Upper lobe of left lung (tissue), 6 donors: ENCODE measurements around the gene KRT76. TPM values are rescaled to one million over a fixed set of nuclear protein-coding genes. Genes with fewer than 3 reads are reported as not detected.

Source experiments
- ATAC-seq, 2 donors: fragments of 200-7000 bp; cut with Tn5 transposase; one replicate each; pipeline ENCODE4 v1.9.1; 2022; ENCODE audit warnings: mild to moderate bottlenecking in 2 of 2, moderate library complexity in 2 of 2; ENCODE audit not compliant: low FRiP score in 2 of 2
- DNase-seq, 2 donors: peaks; one replicate each; pipeline ENCODE4 v3.0.0-alpha.2; 2019 to 2020
- H3K27ac ChIP-seq, 4 donors: fragments of 200-600 bp; sonication (generic); one replicate each; pipeline ENCODE4 v1.5.1; 2016 to 2019
- H3K27me3 ChIP-seq, 4 donors: fragments of 200-600 bp; sonication (generic); one replicate each; pipeline ENCODE4 v1.5.1; 2017 to 2019
- H3K36me3 ChIP-seq, 4 donors: fragments of 200-600 bp; sonication (generic); one replicate each; pipeline ENCODE4 v1.5.1; 2016 to 2019
- H3K4me1 ChIP-seq, 4 donors: fragments of 200-600 bp; sonication (generic); one replicate each; pipeline ENCODE4 v1.5.1; 2018 to 2019
- H3K4me3 ChIP-seq, 4 donors: fragments of 200-600 bp; sonication (generic); one replicate each; pipeline ENCODE4 v1.5.1; 2017 to 2019; ENCODE audit warnings: mild to moderate bottlenecking in 2 of 4, moderate library complexity in 1 of 4
- H3K9me3 ChIP-seq, 4 donors: fragments of 200-600 bp; sonication (generic); one replicate each; pipeline ENCODE4 v1.5.1; 2018 to 2019
- EP300 ChIP-seq, 4 donors: sonication (generic); formaldehyde crosslinking; IDR thresholded peaks; one replicate each; pipeline ENCODE4 v1.5.1; 2017; ENCODE audit warnings: antibody characterized with exemption in 4 of 4, control low read depth in 2 of 4
- POLR2A ChIP-seq, 4 donors: fragments of 450-650 bp; IDR thresholded peaks; one replicate each; pipeline ENCODE4 v1.5.1; 2016 to 2017; ENCODE audit warnings: antibody characterized with exemption in 4 of 4, mild to moderate bottlenecking in 2 of 4
- POLR2AphosphoS5 ChIP-seq, 2 donors: sonication (generic); formaldehyde crosslinking; IDR thresholded peaks; one replicate each; pipeline ENCODE4 v1.5.1; 2017; ENCODE audit warnings: antibody characterized with exemption in 2 of 2
- WGBS, 2 donors: methylation state at CpG; one replicate each; pipeline ENCODE4 v1.1.5; 2017 to 2018; 5-methylcytosine and 5-hydroxymethylcytosine counted together
- total RNA-seq, 6 donors: library from RNA; depleted of rRNA in 4 of 6; stranded (reverse); fragments of >200 nt in 4 of 6; gene quantifications; one replicate each; pipeline versions ENCODE4 v1.1.0 to v1.2.1, GENCODE V29; 2016 to 2021
- TF ChIP-seq, protein P1 (sequence below), 6 experiments: fragments of 450-650 bp in 4 of 6; fragments of 200-600 bp in 2 of 6; sonication (generic) in 2 of 6; IDR thresholded peaks; one replicate each; pipeline ENCODE4 v1.5.1; 2016 to 2019; ENCODE audit warnings: antibody characterized with exemption in 6 of 6
- donor health status: DM: no; HTN: no; CAD: no; lungs with moderate emphysema.
- donor health status: DM: no; HTN: yes; CAD: no; lungs with severe emphysema.

Gene KRT76
- total RNA-seq, 6 donors from 2014 or later = not detected

DNA sequence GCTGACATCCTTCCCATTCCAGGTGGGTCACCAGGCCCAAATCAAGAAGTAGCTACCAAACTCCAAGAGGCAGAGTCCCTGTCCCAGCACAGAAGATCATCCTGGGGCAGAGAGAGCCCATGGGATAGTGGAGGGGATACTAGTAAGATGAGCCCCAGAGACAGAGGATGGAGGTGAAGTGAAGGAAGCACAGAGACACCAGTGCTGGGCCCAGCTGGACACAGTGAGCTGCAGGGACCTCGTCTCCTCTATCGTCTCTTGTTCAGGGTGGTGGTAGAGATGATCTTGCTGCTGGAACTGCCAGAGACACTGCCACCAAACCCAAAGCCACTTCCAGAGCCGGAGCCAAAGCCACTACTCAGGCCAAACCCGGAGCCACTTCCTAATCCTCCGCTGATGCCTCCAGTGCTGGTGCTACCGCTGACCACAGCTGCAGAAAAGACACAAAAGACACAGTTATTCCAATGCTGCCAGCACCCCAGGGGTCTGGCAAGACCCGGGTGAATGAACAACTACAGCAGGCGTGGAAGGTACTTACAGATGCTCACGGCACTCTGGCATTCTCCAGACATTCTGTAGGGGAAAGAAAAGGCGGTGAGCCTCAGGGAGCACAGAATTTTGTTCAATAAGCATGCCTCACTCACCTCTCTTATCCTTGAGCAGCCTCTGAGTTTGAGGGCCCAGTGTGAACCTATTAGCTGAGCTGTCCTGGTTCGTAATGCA lies 29.8 kb upstream of the KRT76 start:
- Histone ChIP-seq H3K27ac (no peak overlapping the region), H3K27me3 (peaks cover 0 to 5% (median 0%) of the 10 kb centered on the region in 4 donors), H3K4me1 (no peaks in the 10 kb centered on the region), H3K4me3 (no peak overlapping the region), H3K9me3 (no peaks in the 10 kb centered on the region), H3K36me3 (no peaks in the 10 kb centered on the region)
- DNase-seq (no peak), ATAC-seq (no peak)
- 87 to 92% methylated on average over 9 to 11 of the region's 11 CpGs for WGBS, 2 donors
- TF ChIP-seq POLR2AphosphoS5 (IDR thresholded peaks at IDR 0.05) (no peak), EP300 (IDR thresholded peaks at IDR 0.05) (no peak), POLR2A (IDR thresholded peaks at IDR 0.05) (no peak)
- TF ChIP-seq, protein P1, sequence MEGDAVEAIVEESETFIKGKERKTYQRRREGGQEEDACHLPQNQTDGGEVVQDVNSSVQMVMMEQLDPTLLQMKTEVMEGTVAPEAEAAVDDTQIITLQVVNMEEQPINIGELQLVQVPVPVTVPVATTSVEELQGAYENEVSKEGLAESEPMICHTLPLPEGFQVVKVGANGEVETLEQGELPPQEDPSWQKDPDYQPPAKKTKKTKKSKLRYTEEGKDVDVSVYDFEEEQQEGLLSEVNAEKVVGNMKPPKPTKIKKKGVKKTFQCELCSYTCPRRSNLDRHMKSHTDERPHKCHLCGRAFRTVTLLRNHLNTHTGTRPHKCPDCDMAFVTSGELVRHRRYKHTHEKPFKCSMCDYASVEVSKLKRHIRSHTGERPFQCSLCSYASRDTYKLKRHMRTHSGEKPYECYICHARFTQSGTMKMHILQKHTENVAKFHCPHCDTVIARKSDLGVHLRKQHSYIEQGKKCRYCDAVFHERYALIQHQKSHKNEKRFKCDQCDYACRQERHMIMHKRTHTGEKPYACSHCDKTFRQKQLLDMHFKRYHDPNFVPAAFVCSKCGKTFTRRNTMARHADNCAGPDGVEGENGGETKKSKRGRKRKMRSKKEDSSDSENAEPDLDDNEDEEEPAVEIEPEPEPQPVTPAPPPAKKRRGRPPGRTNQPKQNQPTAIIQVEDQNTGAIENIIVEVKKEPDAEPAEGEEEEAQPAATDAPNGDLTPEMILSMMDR (IDR thresholded peaks at IDR 0.05) = no peak

DNA sequence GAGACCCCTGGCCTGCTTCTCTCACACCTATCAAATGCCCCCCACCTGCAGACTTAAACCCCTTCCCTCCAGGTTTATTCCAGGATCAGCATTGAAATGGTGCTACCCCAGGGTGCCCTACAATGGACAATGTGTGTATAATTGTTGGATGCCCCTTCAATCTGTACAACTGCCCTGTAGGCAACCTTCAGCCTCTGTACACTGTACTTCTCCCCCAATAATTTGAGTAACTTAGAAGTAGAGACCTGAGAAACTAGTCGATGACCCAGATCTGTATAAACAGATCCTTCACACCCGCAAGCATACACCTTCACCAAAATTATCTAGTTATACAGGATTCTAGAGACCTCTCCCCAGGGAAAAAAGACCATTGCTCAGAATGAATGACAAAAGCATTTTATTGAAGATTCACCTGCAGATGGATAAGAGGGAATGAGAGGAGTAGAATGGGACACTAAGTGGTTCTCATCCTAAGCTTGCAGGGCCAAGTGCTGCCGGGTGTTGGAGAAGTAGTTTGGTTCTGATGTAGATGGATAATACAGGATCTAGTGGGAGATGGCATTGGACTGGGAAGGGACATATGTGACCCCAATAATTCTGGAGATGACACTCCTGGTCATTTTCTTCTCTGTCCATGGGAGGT lies 29.1 kb upstream of the KRT76 start:
- no peak for TF ChIP-seq POLR2A (IDR thresholded peaks at IDR 0.05)
- no peak for TF ChIP-seq POLR2AphosphoS5 (IDR thresholded peaks at IDR 0.05)
- TF ChIP-seq, protein P1 (IDR thresholded peaks at IDR 0.05) = no peak
- no peak for TF ChIP-seq EP300 (IDR thresholded peaks at IDR 0.05)
- peaks cover 0 to 4% (median 0%) of the 10 kb centered on the region in 4 donors for H3K4me1 ChIP-seq
- no peak for DNase-seq
- peaks cover 0 to 5% (median 0%) of the 10 kb centered on the region in 4 donors for H3K27me3 ChIP-seq
- no peak overlapping the region for H3K4me3 ChIP-seq
- no peaks in the 10 kb centered on the region for H3K36me3 ChIP-seq
- no peaks in the 10 kb centered on the region for H3K9me3 ChIP-seq
- WGBS, 2 donors = 95 to 97% methylated on average over 3 of the region's 3 CpGs
- H3K27ac ChIP-seq = no peak overlapping the region
- no peak for ATAC-seq

DNA sequence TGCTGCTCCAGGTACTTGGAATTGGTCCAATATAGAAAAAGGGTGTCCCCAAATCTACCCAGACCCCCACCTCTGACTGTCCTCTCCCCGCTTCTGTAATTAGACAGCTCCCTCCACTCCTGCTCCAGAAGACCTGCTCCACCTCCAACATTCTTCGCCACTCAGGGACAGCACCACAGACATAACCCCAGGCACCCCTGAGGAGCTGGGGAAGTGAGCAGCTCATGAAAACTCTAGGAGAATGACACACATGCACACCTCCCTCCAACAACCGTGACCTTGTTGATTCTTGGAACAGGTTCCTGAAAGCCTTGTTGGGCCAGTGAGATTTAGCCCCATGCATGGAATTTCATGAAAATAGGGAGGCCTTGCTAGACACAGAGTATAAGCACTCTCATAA lies 28.6 kb upstream of the KRT76 start:
- Histone ChIP-seq H3K27ac (no peak overlapping the region), H3K27me3 (peaks cover 0 to 3% (median 0%) of the 10 kb centered on the region in 4 donors), H3K36me3 (no peaks in the 10 kb centered on the region), H3K4me3 (no peak overlapping the region), H3K9me3 (no peaks in the 10 kb centered on the region), H3K4me1 (peaks cover 0 to 9% (median 3%) of the 10 kb centered on the region in 4 donors)
- DNase-seq = no peak
- ATAC-seq = no peak
- 90 to 100% methylated on average over 3 of the region's 3 CpGs for WGBS, 2 donors
- TF ChIP-seq EP300 (IDR thresholded peaks at IDR 0.05) = no peak
- no peak for TF ChIP-seq POLR2AphosphoS5 (IDR thresholded peaks at IDR 0.05)
- TF ChIP-seq, protein P1 (IDR thresholded peaks at IDR 0.05) = no peak
- no peak for TF ChIP-seq POLR2A (IDR thresholded peaks at IDR 0.05)

DNA sequence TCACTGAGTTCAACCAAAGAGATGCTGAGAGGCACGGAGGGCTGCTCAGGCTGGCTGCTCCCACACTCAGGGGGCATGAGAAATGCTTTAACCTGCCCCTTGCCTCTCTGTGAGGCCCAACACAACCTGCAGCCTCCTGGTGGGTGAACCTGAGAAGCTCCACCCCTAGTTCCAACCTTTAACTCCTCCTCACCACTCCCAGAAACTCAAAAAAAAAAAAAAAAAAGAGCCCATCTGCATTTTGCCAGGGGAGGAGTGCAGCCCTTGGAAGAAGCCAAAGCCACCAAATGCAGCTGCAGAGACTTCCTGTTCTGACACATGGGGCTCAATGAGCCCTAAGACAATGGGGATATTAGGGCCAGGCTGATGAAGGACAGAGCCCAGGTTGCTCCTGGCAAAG lies 27.9 kb upstream of the KRT76 start:
- H3K4me1 ChIP-seq = peaks cover 6 to 17% (median 9%) of the 10 kb centered on the region in 4 donors
- no peaks in the 10 kb centered on the region for H3K9me3 ChIP-seq
- WGBS, 2 donors = 43 to 59% methylated on average over 1 of the region's 1 CpG
- H3K27ac ChIP-seq = no peak overlapping the region
- no peak for TF ChIP-seq EP300 (IDR thresholded peaks at IDR 0.05)
- no peak for TF ChIP-seq POLR2AphosphoS5 (IDR thresholded peaks at IDR 0.05)
- TF ChIP-seq, protein P1 (IDR thresholded peaks at IDR 0.05) = no peak
- TF ChIP-seq POLR2A (IDR thresholded peaks at IDR 0.05) = no peak
- DNase-seq (no peak), ATAC-seq (no peak)
- H3K4me3 ChIP-seq = no peak overlapping the region
- no peaks in the 10 kb centered on the region for H3K27me3 ChIP-seq
- no peaks in the 10 kb centered on the region for H3K36me3 ChIP-seq
